Choroid plexus epithelial cell (primary cell): ENCODE measurements around the gene MNX1.

ENCODE experiments used
- DNase-seq: peaks from one replicate; pipeline ENCODE4 v3.0.0-alpha.2; 2010; ENCODE audit warnings: low read depth
- H3K4me3 ChIP-seq: 2 replicates; pipeline ENCODE4 v1.5.1; 2011; ENCODE audit warnings: low read depth, mild to moderate bottlenecking, control low read depth, low read length, moderate library complexity
- TF ChIP-seq, protein P1 (sequence below): conservative IDR thresholded peaks from 2 replicates; pipeline ENCODE4 v1.5.1; 2011; ENCODE audit warnings: low read depth, mild to moderate bottlenecking, control low read depth, inconsistent platforms, low read length, moderate library complexity

Gene MNX1

DNA sequence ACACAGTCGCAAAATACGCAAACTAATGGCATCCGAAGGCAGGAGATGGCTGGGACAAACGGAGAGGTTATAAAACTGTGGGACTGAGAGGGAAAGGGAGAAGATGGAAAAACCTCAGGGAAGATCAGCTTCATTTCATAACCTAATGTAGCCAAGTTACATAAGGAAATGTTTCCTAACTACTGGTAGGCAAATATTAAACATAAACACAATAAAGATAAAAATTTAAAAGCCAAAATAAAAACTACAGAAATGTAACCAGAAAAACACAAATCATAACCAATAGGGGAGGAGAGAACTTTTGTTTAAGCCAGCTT is 13.1 kb upstream of the MNX1 start:
- DNase-seq, result no peak
- no peak overlapping the region for H3K4me3 ChIP-seq
- TF ChIP-seq, protein P1, sequence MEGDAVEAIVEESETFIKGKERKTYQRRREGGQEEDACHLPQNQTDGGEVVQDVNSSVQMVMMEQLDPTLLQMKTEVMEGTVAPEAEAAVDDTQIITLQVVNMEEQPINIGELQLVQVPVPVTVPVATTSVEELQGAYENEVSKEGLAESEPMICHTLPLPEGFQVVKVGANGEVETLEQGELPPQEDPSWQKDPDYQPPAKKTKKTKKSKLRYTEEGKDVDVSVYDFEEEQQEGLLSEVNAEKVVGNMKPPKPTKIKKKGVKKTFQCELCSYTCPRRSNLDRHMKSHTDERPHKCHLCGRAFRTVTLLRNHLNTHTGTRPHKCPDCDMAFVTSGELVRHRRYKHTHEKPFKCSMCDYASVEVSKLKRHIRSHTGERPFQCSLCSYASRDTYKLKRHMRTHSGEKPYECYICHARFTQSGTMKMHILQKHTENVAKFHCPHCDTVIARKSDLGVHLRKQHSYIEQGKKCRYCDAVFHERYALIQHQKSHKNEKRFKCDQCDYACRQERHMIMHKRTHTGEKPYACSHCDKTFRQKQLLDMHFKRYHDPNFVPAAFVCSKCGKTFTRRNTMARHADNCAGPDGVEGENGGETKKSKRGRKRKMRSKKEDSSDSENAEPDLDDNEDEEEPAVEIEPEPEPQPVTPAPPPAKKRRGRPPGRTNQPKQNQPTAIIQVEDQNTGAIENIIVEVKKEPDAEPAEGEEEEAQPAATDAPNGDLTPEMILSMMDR, result no peak

DNA sequence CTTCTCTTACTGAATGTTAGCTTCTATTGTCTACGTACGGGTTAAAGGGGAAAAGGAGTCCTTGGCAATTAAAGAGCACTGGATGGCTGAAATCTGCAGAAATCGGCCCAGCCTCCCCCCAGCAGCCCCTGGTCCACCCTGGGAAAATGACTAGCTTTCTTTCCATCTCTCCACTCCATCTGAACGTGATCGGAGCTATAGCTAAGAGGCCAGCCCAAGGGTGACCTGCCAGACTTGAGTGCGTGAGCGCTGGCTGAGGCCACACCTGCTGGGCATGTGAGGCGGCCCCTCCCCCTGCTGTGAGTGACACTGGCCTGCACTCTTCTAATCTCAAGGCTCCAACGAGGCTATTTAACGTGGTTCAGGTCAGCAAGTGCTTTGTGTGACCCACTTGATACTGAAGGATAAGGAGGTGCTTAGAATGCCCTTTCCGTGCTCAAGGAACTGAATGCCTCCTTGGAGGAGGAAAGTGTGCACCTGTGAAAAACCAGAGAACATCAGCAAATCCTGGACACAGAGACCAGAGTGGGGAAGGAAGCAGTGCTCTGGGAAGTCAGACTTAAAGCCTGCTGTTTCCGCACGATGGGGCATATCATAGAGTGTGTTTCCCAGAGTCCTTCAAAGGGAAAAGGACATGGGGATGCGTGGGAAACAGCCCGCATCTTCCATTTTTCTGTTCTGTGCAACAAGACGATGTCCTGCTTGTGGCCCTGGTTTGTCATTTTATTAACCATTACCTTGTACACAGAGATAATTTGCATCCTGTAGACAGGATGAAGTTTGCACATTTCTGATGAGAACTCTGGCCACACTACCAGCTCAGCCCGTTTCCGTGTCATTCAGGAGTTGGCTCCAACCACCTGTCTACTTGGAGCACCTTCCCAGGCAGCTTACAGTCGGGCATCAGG is 12.5 kb upstream of the MNX1 start:
- TF ChIP-seq, protein P1, result no peak
- DNase-seq, result no peak
- no peak overlapping the region for H3K4me3 ChIP-seq

DNA sequence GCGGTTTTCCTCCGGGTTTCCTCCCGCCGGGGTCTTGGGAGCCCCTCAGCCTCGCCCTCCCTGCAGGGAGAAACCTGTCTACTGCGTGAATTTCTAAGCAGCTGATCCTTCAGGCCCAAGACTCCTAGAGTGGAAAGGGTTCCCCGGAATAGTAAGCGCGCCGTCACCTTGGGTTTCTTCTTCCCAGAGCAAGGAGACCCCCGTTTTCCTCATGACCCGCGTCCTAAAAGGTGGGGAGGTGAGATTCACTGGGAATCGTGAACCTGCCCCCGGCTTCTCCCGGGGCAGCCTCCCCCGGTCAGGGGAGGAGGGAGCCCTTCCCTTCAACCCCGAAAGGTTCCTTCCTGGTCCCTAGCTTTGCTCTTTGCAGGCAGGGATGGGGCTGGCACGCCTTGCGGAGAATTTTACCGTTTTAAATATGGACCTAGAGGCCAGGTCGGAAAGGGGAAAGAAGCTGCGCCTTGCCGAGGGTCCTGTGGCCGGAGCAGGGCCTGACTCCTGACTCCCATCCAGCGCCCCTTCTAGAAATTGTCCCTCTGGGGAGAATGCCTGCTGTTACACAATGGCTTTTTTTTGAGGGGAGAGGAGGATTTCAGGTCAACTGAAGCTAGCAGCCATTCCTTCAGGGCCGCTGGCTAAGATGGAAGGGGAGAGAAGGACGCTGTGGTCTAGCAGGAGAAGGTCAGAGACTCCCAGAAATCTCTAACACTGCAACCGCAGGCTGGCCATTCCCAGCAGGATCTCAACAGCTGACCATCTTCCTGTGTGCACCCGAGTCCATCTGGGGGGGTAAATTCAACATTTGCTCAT is 11.6 kb upstream of the MNX1 start:
- no peak overlapping the region for H3K4me3 ChIP-seq
- TF ChIP-seq, protein P1, result no peak
- DNase-seq, result no peak

DNA sequence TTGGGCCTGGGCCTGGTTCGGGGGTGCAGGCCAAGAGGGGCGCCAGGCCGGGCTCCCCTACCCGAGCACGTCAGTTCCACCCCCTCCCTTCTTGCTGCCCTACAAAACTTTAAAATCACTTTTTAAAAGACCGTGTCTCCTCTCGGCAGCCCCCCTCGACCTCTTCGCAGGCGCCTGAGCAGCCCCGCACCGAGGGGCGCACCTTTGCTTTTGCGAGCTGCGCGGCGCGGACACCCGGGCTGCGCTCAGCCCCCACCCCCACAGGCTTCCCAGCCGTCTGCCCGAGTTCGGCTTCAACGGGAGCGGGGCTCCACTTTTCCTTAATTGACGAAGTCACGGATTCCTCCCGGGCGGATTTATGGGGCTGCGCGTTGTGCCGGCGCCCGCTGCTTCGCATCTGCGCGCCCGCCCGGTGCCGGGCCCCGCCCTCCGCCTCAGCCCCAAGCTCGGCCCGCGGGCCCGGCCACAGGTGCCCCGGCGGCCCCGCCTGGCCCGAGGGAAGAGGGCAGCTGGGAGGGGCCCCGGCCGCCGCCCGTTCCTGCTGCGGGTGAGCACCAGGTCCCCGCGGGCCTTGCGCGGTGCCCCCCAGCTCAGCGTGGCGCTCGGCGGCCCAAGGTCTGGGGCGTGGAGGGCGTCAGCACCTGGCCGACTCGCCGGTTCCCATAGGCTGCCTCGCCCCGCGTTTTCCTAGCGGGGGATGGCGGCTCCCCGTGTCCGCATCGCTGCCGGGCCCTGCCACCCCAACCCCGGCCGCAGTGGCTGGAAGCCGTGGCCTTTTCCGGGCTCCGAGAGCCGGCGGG is 10.8 kb upstream of the MNX1 start:
- TF ChIP-seq, protein P1, result no peak
- no peak overlapping the region for H3K4me3 ChIP-seq

DNA sequence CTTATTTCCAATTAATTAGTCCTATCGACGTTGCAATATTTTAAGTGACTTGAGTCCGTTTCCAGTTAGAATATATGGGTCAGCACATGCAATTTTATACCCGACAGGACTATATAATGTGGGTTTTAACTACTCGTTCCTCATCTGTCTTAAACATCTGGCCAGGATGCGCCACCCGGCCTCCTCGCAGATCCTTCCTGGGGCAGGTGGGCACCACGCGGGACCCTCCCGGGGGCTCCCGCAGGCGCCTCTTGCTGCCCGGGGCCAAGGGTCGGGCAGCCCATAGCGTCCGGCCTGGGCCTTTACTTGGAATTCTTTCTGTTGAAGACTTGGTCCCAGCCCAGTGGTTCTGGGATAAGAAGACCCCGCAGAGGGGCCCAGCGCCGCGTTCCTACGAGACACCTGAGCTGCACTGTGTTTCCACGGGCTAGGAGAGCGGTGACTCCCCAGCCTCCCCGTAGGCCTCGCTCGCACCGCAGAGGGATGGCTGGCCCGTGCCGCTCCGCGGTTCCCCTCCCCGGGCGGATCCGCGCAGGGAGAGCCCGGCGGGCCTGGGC is 10.1 kb upstream of the MNX1 start:
- TF ChIP-seq, protein P1, result no peak
- no peak for DNase-seq
- H3K4me3 ChIP-seq, result no peak overlapping the region

More for the DNA sequence above, 10.8 kb upstream of the MNX1 start:
- no peak for DNase-seq

DNA sequence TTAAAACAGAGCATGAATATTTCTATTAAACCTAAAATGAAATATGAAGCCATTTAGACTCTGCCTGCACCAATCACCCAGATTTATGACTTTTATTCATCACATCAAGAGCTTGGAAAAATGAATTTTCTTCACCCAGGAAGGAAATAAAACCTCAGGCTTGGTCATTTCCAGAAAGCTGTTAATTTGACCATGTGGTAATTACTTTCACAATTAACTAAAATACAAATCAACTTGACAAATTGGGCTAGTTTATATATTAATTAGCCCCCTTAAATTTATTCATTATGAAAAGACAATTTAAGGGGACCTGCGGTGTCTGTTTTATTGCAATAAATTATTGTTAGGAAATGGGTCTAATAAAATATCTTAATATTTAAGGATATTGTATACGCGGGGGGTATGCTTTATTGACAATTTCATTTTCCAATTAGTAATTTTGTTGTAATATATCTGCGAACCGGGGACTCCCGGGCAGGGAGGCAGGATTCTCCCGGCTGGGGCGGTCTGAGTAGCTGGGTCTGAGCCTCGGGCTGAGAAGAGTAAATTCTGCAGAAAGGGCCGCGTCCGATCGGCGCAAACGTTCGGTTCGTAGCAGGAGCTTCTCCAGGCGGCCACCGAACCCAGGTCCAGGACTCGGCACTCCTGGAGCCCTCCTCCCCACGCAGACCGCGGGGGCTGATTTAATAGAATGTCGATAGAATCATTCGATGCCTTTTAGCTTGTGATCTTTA is 9.4 kb upstream of the MNX1 start:
- H3K4me3 ChIP-seq, result no peak overlapping the region
- no peak for DNase-seq
- TF ChIP-seq, protein P1, result no peak
